Inferior parietal cortex (tissue), 1 donor: Measurements from ENCODE around the gene MICAL2.

Experiments
- DNase-seq: peaks from one replicate; pipeline ENCODE4 v3.0.0-alpha.2; 2016; ENCODE audit errors: extremely low spot score

The MICAL2 gene

GRCh38 chr11:12247543-12248254 lies 137.3 kb downstream of the MICAL2 start:
- DNase-seq, result no peak

GRCh38 chr11:12248330-12248729 lies 137.9 kb downstream of the MICAL2 start:
- no peak for DNase-seq

GRCh38 chr11:12249590-12250260 lies 139.3 kb downstream of the MICAL2 start:
- DNase-seq, result no peak

GRCh38 chr11:12251666-12252560 lies 141.5 kb downstream of the MICAL2 start:
- DNase-seq, result no peak

GRCh38 chr11:12253843-12254281 lies 143.5 kb downstream of the MICAL2 start:
- DNase-seq, result no peak

GRCh38 chr11:12258451-12258850 lies 148.1 kb downstream of the MICAL2 start:
- DNase-seq, result no peak

- no peak for DNase-seq
Measured at GRCh38 chr11:12259956-12260355, 149.6 kb downstream of the MICAL2 start.

GRCh38 chr11:12260731-12261521 lies 150.5 kb downstream of the MICAL2 start:
- DNase-seq, result no peak

GRCh38 chr11:12261551-12261950 lies 151.2 kb downstream of the MICAL2 start:
- DNase-seq, result no peak

GRCh38 chr11:12263141-12263693 lies 152.8 kb downstream of the MICAL2 start:
- no peak for DNase-seq

GRCh38 chr11:12264361-12264760 lies 154.0 kb downstream of the MICAL2 start:
- DNase-seq, result no peak

GRCh38 chr11:12266132-12266531 lies 155.7 kb downstream of the MICAL2 start:
- no peak for DNase-seq

- no peak for DNase-seq
Measured at GRCh38 chr11:12266943-12267342, 156.6 kb downstream of the MICAL2 start.

- no peak for DNase-seq
Measured at GRCh38 chr11:12267921-12268320, 157.5 kb downstream of the MICAL2 start.

GRCh38 chr11:12269104-12269441 lies 158.7 kb downstream of the MICAL2 start:
- no peak for DNase-seq

GRCh38 chr11:12269446-12270214 lies 159.2 kb downstream of the MICAL2 start:
- no peak for DNase-seq

GRCh38 chr11:12270215-12270797 lies 159.9 kb downstream of the MICAL2 start:
- DNase-seq, result no peak

GRCh38 chr11:12270817-12271216 lies 160.4 kb downstream of the MICAL2 start:
- DNase-seq, result no peak

GRCh38 chr11:12271241-12271640 lies 160.9 kb downstream of the MICAL2 start:
- DNase-seq, result no peak

GRCh38 chr11:12271826-12272366 lies 161.5 kb downstream of the MICAL2 start:
- DNase-seq, result no peak
